Esophagus (tissue), 2 donors: ENCODE data around the gene E2F7. TPM values are rescaled to one million over a fixed set of nuclear protein-coding genes. Genes with fewer than 3 reads are reported as not detected.
A peak's percentile ranks its signal among the peaks of the same experiment; 100 is the strongest.

ENCODE experiments used
- H3K27ac ChIP-seq, 2 donors: one replicate each; pipeline ENCODE4 v1.5.1; 2013; ENCODE audit warnings: low read depth in 2 of 2, mild to moderate bottlenecking in 2 of 2, inconsistent platforms in 1 of 2, low read length in 1 of 2, moderate library complexity in 1 of 2
- H3K27me3 ChIP-seq, 2 donors: one replicate each; pipeline ENCODE4 v1.6.1; 2013; ENCODE audit warnings: low read length in 2 of 2, control low read depth in 1 of 2, mild to moderate bottlenecking in 1 of 2; ENCODE audit not compliant: insufficient read depth in 2 of 2, control insufficient read depth in 1 of 2
- H3K36me3 ChIP-seq, 2 donors: one replicate each; pipeline ENCODE4 v1.6.1; 2013; ENCODE audit warnings: low read length in 1 of 2; ENCODE audit not compliant: control insufficient read depth in 2 of 2, insufficient read depth in 2 of 2
- H3K4me1 ChIP-seq, 2 donors: one replicate each; pipeline ENCODE4 v1.6.1; 2013; ENCODE audit warnings: low read length in 1 of 2; ENCODE audit not compliant: control insufficient read depth in 2 of 2, insufficient read depth in 2 of 2
- H3K4me3 ChIP-seq, 2 donors: one replicate each; pipeline ENCODE4 v1.5.1; 2013; ENCODE audit warnings: low read length in 2 of 2, mild to moderate bottlenecking in 2 of 2, low read depth in 1 of 2, moderate library complexity in 1 of 2
- H3K9me3 ChIP-seq, 2 donors: one replicate each; pipeline ENCODE4 v1.6.1; 2013; ENCODE audit warnings: mild to moderate bottlenecking in 2 of 2, low read depth in 1 of 2, low read length in 1 of 2, moderate library complexity in 1 of 2; ENCODE audit not compliant: control insufficient read depth in 2 of 2, insufficient read depth in 1 of 2
- WGBS, 2 donors: extraction: QIAGEN DNeasy Blood & Tissue Kit; methylation state at CpG; one replicate each; pipeline ENCODE4 v1.1.7; 2013; 5-methylcytosine and 5-hydroxymethylcytosine counted together
- polyA plus RNA-seq, 2 donors: library from polyadenylated mRNA; stranded (reverse); fragments of 200-250 nt; gene quantifications; one replicate each; pipeline ENCODE4 v1.2.3, GENCODE V29; 2013
- donor health status: healthy with polysubstance abuse.
- donor health status: Bipolar disorder and iron deficiency.

Gene E2F7
- 1 to 10 TPM; 1.1 to 1.5 TPM for polyA plus RNA-seq

GRCh38 chr12:77065361-77066204, at the start of gene E2F7:
Gene E2F7, minus strand, starts transcription at chr12:77065569. Its CDS starts 934 bp downstream, at chr12:77064635.
- Histone ChIP-seq H3K4me1 (peaks cover 0 to 3% of the 10 kb centered on the region in 2 donors), H3K27me3 (no peaks in the 10 kb centered on the region), H3K36me3 (no peaks in the 10 kb centered on the region), H3K9me3 (no peaks in the 10 kb centered on the region), H3K27ac (peak within 1 kb of the TSS; percentile 63 to 74), H3K4me3 (peak within 1 kb of the TSS; percentile 65 to 67)
- 0 to 1% methylated on average over 70 to 87 of the region's 87 CpGs for WGBS, 2 donors

GRCh38 chr12:77113971-77114370, 48.6 kb upstream of the E2F7 start:
- H3K27me3 ChIP-seq, result no peaks in the 10 kb centered on the region
- no peaks in the 10 kb centered on the region for H3K9me3 ChIP-seq
- H3K27ac ChIP-seq, result no peak overlapping the region
- WGBS, 2 donors, result 82 to 86% methylated on average over 4 of the region's 4 CpGs
- H3K4me3 ChIP-seq, result no peak overlapping the region
- no peaks in the 10 kb centered on the region for H3K36me3 ChIP-seq
- H3K4me1 ChIP-seq, result no peaks in the 10 kb centered on the region

GRCh38 chr12:77108707-77109106, 43.3 kb upstream of the E2F7 start:
- no peaks in the 10 kb centered on the region for H3K4me1 ChIP-seq
- H3K27me3 ChIP-seq, result no peaks in the 10 kb centered on the region
- H3K4me3 ChIP-seq, result no peak overlapping the region
- H3K27ac ChIP-seq, result no peak overlapping the region
- 56 to 68% methylated on average over 1 of the region's 1 CpG for WGBS, 2 donors
- no peaks in the 10 kb centered on the region for H3K9me3 ChIP-seq
- H3K36me3 ChIP-seq, result no peaks in the 10 kb centered on the region

GRCh38 chr12:77107121-77107520, 41.8 kb upstream of the E2F7 start:
- H3K9me3 ChIP-seq, result no peaks in the 10 kb centered on the region
- H3K4me1 ChIP-seq, result no peaks in the 10 kb centered on the region
- H3K27ac ChIP-seq, result no peak overlapping the region
- 73 to 77% methylated on average over 2 of the region's 2 CpGs for WGBS, 2 donors
- no peaks in the 10 kb centered on the region for H3K36me3 ChIP-seq
- H3K27me3 ChIP-seq, result no peaks in the 10 kb centered on the region
- H3K4me3 ChIP-seq, result no peak overlapping the region

GRCh38 chr12:77104792-77105191, 39.4 kb upstream of the E2F7 start:
- Histone ChIP-seq H3K27ac (no peak overlapping the region), H3K4me3 (no peak overlapping the region), H3K36me3 (no peaks in the 10 kb centered on the region), H3K9me3 (no peaks in the 10 kb centered on the region), H3K4me1 (no peaks in the 10 kb centered on the region), H3K27me3 (no peaks in the 10 kb centered on the region)
- WGBS, 2 donors, result 77 to 78% methylated on average over 3 of the region's 3 CpGs

GRCh38 chr12:77104286-77104685, 38.9 kb upstream of the E2F7 start:
- 88 to 93% methylated on average over 1 of the region's 1 CpG for WGBS, 2 donors
- H3K9me3 ChIP-seq, result no peaks in the 10 kb centered on the region
- no peak overlapping the region for H3K4me3 ChIP-seq
- no peaks in the 10 kb centered on the region for H3K36me3 ChIP-seq
- no peaks in the 10 kb centered on the region for H3K27me3 ChIP-seq
- no peak overlapping the region for H3K27ac ChIP-seq
- no peaks in the 10 kb centered on the region for H3K4me1 ChIP-seq

GRCh38 chr12:77102691-77103090, 37.3 kb upstream of the E2F7 start:
- no peaks in the 10 kb centered on the region for H3K27me3 ChIP-seq
- no peaks in the 10 kb centered on the region for H3K9me3 ChIP-seq
- H3K4me3 ChIP-seq, result no peak overlapping the region
- H3K27ac ChIP-seq, result no peak overlapping the region
- H3K4me1 ChIP-seq, result no peaks in the 10 kb centered on the region
- no peaks in the 10 kb centered on the region for H3K36me3 ChIP-seq
- WGBS, 2 donors, result 92 to 95% methylated on average over 1 of the region's 1 CpG

- 69 to 87% methylated on average over 2 of the region's 2 CpGs for whole genome bisulfite sequencing, 2 donors
- no peak overlapping the region for H3K27ac ChIP-seq
- H3K9me3 ChIP-seq, result no peaks in the 10 kb centered on the region
- H3K36me3 ChIP-seq, result no peaks in the 10 kb centered on the region
- no peaks in the 10 kb centered on the region for H3K27me3 ChIP-seq
- no peaks in the 10 kb centered on the region for H3K4me1 ChIP-seq
- H3K4me3 ChIP-seq, result no peak overlapping the region
These were observed 36.8 kb upstream of the E2F7 start for GRCh38 chr12:77102123-77102522.

- Histone ChIP-seq H3K4me3 (no peak overlapping the region), H3K27ac (no peak overlapping the region), H3K36me3 (no peaks in the 10 kb centered on the region), H3K4me1 (no peaks in the 10 kb centered on the region), H3K9me3 (no peaks in the 10 kb centered on the region), H3K27me3 (no peaks in the 10 kb centered on the region)
- 80 to 85% methylated on average over 2 of the region's 2 CpGs for WGBS, 2 donors
These were observed 34.4 kb upstream of the E2F7 start for GRCh38 chr12:77099799-77100198.

- no peaks in the 10 kb centered on the region for H3K4me1 ChIP-seq
- no peak overlapping the region for H3K27ac ChIP-seq
- H3K4me3 ChIP-seq, result no peak overlapping the region
- H3K9me3 ChIP-seq, result no peaks in the 10 kb centered on the region
- H3K36me3 ChIP-seq, result no peaks in the 10 kb centered on the region
- no peaks in the 10 kb centered on the region for H3K27me3 ChIP-seq
- WGBS, 2 donors, result 86 to 91% methylated on average over 3 of the region's 3 CpGs
These were observed 32.5 kb upstream of the E2F7 start for GRCh38 chr12:77097846-77098245.
